Transverse colon (tissue), 4 donors: Measurements from ENCODE around the gene SLC39A8. TPM values are rescaled to one million over a fixed set of nuclear protein-coding genes. Genes with fewer than 3 reads are reported as not detected.
"Not testable (repeated sequence)": the region's sequence is repeated elsewhere in the genome, so short reads cannot be mapped to it uniquely, and the experiment has no call there.

Experiments used
- DNase-seq: peaks from one replicate; pipeline ENCODE4 v3.0.0-alpha.2; 2019
- H3K27ac ChIP-seq, 4 donors: fragments of 200-600 bp; sonication (generic); 2 replicates each; pipeline ENCODE4 v1.5.1; 2016 to 2018; ENCODE audit warnings: inconsistent platforms in 4 of 4
- H3K27me3 ChIP-seq: fragments of 200-600 bp; sonication (generic); 2 replicates; pipeline ENCODE4 v1.5.1; 2017; ENCODE audit warnings: inconsistent platforms
- H3K36me3 ChIP-seq, 4 donors: fragments of 200-600 bp; sonication (generic); 2 replicates each; pipeline ENCODE4 v1.5.1; 2017 to 2019; ENCODE audit warnings: inconsistent platforms in 4 of 4
- H3K4me1 ChIP-seq, 4 donors: fragments of 200-600 bp; sonication (generic); 2 replicates each; pipeline ENCODE4 v1.5.1; 2017 to 2020; ENCODE audit warnings: inconsistent platforms in 4 of 4
- H3K4me3 ChIP-seq, 4 donors: fragments of 200-600 bp; sonication (generic); 1 replicate in 1 of 4; 2 replicates in 3 of 4; pipeline versions ENCODE4 v1.5.1 to v1.6.1; 2017 to 2019; ENCODE audit warnings: inconsistent platforms in 4 of 4
- H3K9me3 ChIP-seq, 2 donors: fragments of 200-600 bp; sonication (generic); 2 replicates each; pipeline ENCODE4 v1.5.1; 2017 to 2019; ENCODE audit warnings: inconsistent platforms in 2 of 2
- EP300 ChIP-seq: sonication (generic); formaldehyde crosslinking; IDR thresholded peaks from one replicate; pipeline ENCODE4 v1.6.1; 2017; ENCODE audit warnings: antibody characterized with exemption, low read depth
- POLR2A ChIP-seq: fragments of 450-650 bp; IDR thresholded peaks from one replicate; pipeline ENCODE4 v1.6.1; 2016; ENCODE audit warnings: antibody characterized with exemption, mild to moderate bottlenecking, moderate library complexity
- POLR2AphosphoS5 ChIP-seq, 3 donors: sonication (generic); formaldehyde crosslinking; IDR thresholded peaks; one replicate each; pipeline ENCODE4 v1.6.1; 2016; ENCODE audit warnings: antibody characterized with exemption in 3 of 3
- WGBS, 2 donors: methylation state at CpG; one replicate each; pipeline ENCODE4 v1.1.5; 2018; ENCODE audit warnings: low coverage in 1 of 2; 5-methylcytosine and 5-hydroxymethylcytosine counted together
- in situ Hi-C, 4 donors: fragments of 200-750 bp; cut with MboI; loops; one replicate each; pipeline versions ENCODE4 v1.15.0 to v1.15.1; 2017; ENCODE audit warnings: low sequenced_read_pairs in 3 of 4, low pct_ligation_motif_present in 1 of 4, low pct_unique_long_range_greater_than_20kb in 1 of 4
- intact Hi-C: fragments of 100-400 bp; cut with DNase I; formaldehyde crosslinking; loops from one replicate; pipeline ENCODE4 v1.15.1; 2023; ENCODE audit warnings: low total_unique reads
- total RNA-seq, 4 donors: library from RNA; depleted of rRNA; stranded (reverse); fragments of >200 nt; gene quantifications; one replicate each; pipeline ENCODE4 v1.1.0, GENCODE V29; 2016
- TF ChIP-seq, protein P1 (sequence below), 5 experiments: fragments of 200-600 bp in 3 of 5; fragments of 450-650 bp in 2 of 5; sonication (generic) in 3 of 5; IDR thresholded peaks; 1 replicate in 2 of 5; 2 replicates in 3 of 5; pipeline ENCODE4 v1.5.1; 2016 to 2017; ENCODE audit warnings: antibody characterized with exemption in 5 of 5, inconsistent platforms in 3 of 5, mild to moderate bottlenecking in 2 of 5, moderate library complexity in 1 of 5

Gene SLC39A8
- total RNA-seq, 4 donors from 2014 or later = 21.7 to 83.8 (median 42.6) TPM

DNA sequence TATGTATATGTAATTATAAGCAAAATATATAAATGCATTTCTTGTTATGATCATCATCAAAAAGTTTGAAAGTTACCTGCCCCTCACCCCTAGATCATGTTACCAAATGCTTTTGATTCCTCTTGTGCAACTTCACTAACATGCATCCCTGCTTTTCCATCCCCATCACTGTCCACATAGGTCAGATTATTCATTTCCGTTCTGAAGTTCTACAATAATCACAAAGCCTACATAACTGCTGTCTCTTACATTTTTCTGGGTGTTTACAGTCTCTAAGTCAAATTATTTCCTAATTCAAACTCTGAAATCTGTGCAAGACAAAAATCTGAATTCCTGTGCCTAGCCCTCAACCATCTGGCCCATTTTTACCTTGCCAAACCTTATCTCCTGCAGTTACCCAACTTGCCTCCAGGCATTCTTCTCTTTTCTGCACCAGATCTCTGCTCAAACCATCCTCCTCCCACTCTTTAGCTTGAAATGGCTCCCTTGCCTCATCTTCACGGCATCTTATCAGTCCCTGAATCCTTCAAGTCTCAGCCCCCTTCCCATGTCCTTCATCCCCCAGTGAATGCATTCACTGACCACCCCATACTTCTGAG is 42.4 kb upstream of the SLC39A8 start:
- no peaks in the 10 kb centered on the region for H3K4me1 ChIP-seq
- no peak overlapping the region for H3K4me3 ChIP-seq
- no peaks in the 10 kb centered on the region for H3K27me3 ChIP-seq
- intact Hi-C loops (no loop called here), in situ Hi-C loops (no loop called here)
- TF ChIP-seq, protein P1, sequence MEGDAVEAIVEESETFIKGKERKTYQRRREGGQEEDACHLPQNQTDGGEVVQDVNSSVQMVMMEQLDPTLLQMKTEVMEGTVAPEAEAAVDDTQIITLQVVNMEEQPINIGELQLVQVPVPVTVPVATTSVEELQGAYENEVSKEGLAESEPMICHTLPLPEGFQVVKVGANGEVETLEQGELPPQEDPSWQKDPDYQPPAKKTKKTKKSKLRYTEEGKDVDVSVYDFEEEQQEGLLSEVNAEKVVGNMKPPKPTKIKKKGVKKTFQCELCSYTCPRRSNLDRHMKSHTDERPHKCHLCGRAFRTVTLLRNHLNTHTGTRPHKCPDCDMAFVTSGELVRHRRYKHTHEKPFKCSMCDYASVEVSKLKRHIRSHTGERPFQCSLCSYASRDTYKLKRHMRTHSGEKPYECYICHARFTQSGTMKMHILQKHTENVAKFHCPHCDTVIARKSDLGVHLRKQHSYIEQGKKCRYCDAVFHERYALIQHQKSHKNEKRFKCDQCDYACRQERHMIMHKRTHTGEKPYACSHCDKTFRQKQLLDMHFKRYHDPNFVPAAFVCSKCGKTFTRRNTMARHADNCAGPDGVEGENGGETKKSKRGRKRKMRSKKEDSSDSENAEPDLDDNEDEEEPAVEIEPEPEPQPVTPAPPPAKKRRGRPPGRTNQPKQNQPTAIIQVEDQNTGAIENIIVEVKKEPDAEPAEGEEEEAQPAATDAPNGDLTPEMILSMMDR (IDR thresholded peaks at IDR 0.05) = no peak
- TF ChIP-seq EP300 = no peak
- H3K36me3 ChIP-seq = no peaks in the 10 kb centered on the region
- DNase-seq = no peak
- no peak overlapping the region for H3K27ac ChIP-seq
- no peaks in the 10 kb centered on the region for H3K9me3 ChIP-seq
- WGBS, 2 donors = 39 to 54% methylated on average over 2 of the region's 2 CpGs

DNA sequence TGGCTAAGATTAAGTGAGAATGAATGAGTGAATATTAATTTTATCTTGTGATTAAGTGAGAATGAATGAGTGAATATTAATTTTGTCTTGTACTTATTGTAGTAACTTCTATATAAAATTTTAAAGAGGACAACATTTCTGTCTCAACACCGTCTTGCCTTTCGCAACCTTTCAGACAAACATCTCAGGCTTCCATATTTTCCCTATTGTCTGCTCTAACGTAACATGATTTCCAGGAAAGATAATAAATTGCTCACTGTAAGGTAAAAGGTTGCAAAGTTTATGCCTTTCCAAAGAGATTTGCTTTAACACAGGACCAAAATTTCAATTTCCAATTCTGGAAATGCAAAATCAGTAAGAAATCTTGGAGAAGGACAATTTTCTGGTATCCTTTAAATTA is 41.7 kb upstream of the SLC39A8 start:
- in situ Hi-C loops (no loop called here), intact Hi-C loops (no loop called here)
- H3K27ac ChIP-seq = no peak overlapping the region
- H3K27me3 ChIP-seq = no peaks in the 10 kb centered on the region
- no peak for DNase-seq
- H3K36me3 ChIP-seq = no peaks in the 10 kb centered on the region
- H3K4me3 ChIP-seq = no peak overlapping the region
- no peaks in the 10 kb centered on the region for H3K4me1 ChIP-seq
- 92 to 94% methylated on average over 3 of the region's 3 CpGs for whole genome bisulfite sequencing, 2 donors
- no peaks in the 10 kb centered on the region for H3K9me3 ChIP-seq
- TF ChIP-seq POLR2AphosphoS5 (IDR thresholded peaks at IDR 0.05) (no peak), EP300 (no peak), POLR2A (no peak)
- TF ChIP-seq, protein P1 (IDR thresholded peaks at IDR 0.05) = no peak

DNA sequence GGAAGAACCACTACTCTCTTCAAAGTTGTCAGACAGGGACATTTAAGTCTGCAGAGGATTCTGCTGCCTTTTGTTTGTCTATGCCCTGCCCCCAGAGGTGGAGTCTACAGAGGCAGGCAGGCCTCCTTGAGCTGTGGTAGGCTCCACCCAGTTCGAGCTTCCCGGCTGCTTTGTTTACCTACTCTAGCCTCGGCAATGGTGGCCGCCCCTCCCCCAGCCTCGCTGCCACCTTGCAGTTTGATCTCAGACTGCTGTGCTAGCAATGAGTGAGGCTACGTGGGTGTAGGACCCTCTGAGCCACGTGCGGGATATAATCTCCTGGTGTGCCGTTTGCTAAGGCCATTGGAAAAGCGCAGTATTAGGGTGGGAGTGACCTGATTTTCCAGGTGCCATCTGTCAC is 35.0 kb upstream of the SLC39A8 start:
- DNase-seq, H3K36me3 ChIP-seq, intact Hi-C loops, H3K4me3 ChIP-seq, H3K4me1 ChIP-seq, in situ Hi-C loops, H3K27ac ChIP-seq, H3K27me3 ChIP-seq, H3K9me3 ChIP-seq: not testable (repeated sequence)
- 64% methylated on average over 10 of the region's 10 CpGs; no CpG with 5 or more reads in 1 of the 2 donors for WGBS, 2 donors

DNA sequence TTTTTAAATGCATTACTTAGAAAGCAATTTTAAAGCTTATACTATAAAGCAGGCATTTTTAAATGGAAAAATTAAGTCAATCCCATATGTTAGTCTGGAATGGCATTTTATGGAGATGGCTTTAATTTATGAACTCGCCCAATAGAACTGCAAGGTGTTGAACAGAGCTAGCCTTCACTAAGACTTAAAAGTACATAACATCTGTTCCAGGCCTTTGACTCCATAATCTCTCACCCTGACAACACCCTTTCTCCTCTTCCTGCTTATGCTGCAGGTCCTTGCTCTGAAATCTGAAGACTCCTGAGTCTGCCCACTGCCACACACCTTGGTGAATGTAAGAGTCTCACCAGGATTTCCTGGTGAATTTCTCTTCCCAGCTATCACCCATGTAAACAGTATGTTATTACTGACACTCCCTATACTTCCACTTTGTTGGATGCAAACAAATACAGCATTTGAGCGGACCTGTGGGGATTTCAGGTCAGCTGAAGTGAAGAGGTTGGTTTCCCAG is 17.7 kb upstream of the SLC39A8 start:
- H3K36me3 ChIP-seq = no peaks in the 10 kb centered on the region
- DNase-seq = peak; percentile 11
- 65 to 75% methylated on average over 1 to 2 of the region's 2 CpGs for WGBS, 2 donors
- in situ Hi-C loops = no loop called here
- intact Hi-C loops = no loop called here
- H3K9me3 ChIP-seq = no peaks in the 10 kb centered on the region
- no peaks in the 10 kb centered on the region for H3K27me3 ChIP-seq
- H3K27ac ChIP-seq = peak overlapping the region; percentile 28 to 47 (median 36)
- H3K4me1 ChIP-seq = peaks cover 0 to 8% (median 0%) of the 10 kb centered on the region in 4 donors
- TF ChIP-seq POLR2AphosphoS5 (IDR thresholded peaks at IDR 0.05) = no peak
- TF ChIP-seq, protein P1 (IDR thresholded peaks at IDR 0.05) = no peak
- TF ChIP-seq EP300 = no peak
- no peak for TF ChIP-seq POLR2A
- H3K4me3 ChIP-seq = no peak overlapping the region

DNA sequence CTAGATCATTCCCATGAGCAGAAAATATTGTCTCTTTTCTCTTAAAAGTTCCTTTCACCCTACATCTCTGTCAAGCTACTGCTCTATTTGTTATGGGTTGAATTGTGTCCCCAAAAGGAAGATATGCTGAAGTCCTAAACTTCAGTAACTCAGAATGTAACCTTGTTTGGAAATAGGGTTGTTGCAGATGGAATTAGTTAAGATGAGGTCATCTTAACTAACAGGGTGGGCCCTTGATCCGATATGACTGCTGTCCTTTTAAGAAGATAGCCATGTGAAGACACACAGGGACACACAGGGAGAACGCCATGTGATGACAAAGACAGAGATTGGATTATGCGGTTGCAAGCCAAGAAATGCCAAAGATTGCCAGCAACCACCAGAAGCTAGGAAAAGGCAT is 12.8 kb upstream of the SLC39A8 start:
- TF ChIP-seq POLR2AphosphoS5 (IDR thresholded peaks at IDR 0.05) (no peak), POLR2A (no peak), EP300 (no peak)
- TF ChIP-seq, protein P1 (IDR thresholded peaks at IDR 0.05) = no peak
- Histone ChIP-seq H3K4me3 (no peak overlapping the region), H3K27me3 (no peaks in the 10 kb centered on the region), H3K27ac (no peak overlapping the region), H3K4me1 (peaks cover 2 to 50% (median 14%) of the 10 kb centered on the region in 4 donors), H3K36me3 (no peaks in the 10 kb centered on the region), H3K9me3 (no peaks in the 10 kb centered on the region)
- WGBS, 2 donors = 71 to 90% methylated on average over 3 of the region's 3 CpGs
- DNase-seq = no peak
- intact Hi-C loops (no loop called here), in situ Hi-C loops (no loop called here)

DNA sequence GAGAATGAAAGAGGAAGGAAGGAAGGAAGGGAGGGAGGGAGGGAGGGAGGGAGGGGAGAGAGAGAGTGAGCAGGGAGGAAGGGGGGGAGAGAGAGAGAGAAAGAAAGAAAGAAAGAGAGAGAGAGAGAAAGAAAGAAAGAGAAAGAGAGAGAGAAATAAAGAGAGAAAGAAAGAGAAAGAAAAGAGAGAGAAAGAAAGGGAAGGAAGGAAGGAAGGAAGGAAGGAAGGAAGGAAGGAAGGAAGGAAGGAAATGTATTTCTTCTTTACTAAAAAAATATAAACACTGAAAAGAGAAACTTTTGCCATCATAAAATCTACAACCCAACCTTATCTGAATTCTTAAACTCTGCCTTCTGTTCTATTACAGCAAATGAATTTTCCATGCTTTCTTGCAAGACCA is 12.4 kb upstream of the SLC39A8 start:
- H3K27ac ChIP-seq, H3K9me3 ChIP-seq, intact Hi-C loops, H3K27me3 ChIP-seq, DNase-seq, in situ Hi-C loops, H3K4me3 ChIP-seq, H3K36me3 ChIP-seq: not testable (repeated sequence)
- peaks cover 2 to 47% (median 15%) of the 10 kb centered on the region in 4 donors for H3K4me1 ChIP-seq
